ENCODE results near the gene CAMTA1. TPM values are rescaled to one million over a fixed set of nuclear protein-coding genes. Genes with fewer than 3 reads are reported as not detected.

Gene CAMTA1
- total RNA-seq, 2 experiments from 2014 or later, result 43.9 to 73.3 TPM

GRCh38 chr1:6959491-6959890 is 174.2 kb downstream of the CAMTA1 start:
- BruUV-seq (replicated peaks), result no TSS peak
- CTCF ChIA-PET (ENCODE audit: unreplicated experiment), result no interaction called here
- Histone ChIP-seq H4K20me1 (ENCODE audit: insufficient read depth, low read length) (no peaks in the 10 kb centered on the region), H3K9me3 (ENCODE audit: low read length) (no peaks in the 10 kb centered on the region), H3K4me3 (ENCODE audit: low read depth, low read length, poor library complexity, severe bottlenecking) (no peak overlapping the region), H3K4me2 (ENCODE audit: low read length) (no peak overlapping the region), H3K79me2 (ENCODE audit: insufficient read depth, low read depth, low read length) (no peaks in the 10 kb centered on the region), H3K36me3 (ENCODE audit: insufficient read depth, low read length) (no peaks in the 10 kb centered on the region), H3K4me1 (ENCODE audit: insufficient read depth, low read length, poor library complexity, severe bottlenecking) (peaks cover 5% of the 10 kb centered on the region), H3K9me2 (ENCODE audit: insufficient read depth, low read length) (no peaks in the 10 kb centered on the region), H3K27ac (ENCODE audit: low read depth, low read length, poor library complexity, severe bottlenecking) (no peak overlapping the region), H2AFZ (ENCODE audit: low read length) (no peak overlapping the region)
- POLR2A ChIA-PET, result no interaction called here
- intact Hi-C loops (cut with micrococcal nuclease; ENCODE audit: unreplicated experiment), result no loop called here
- no peak for DNase-seq (ENCODE audit: low spot score)
- no peak for TF ChIP-seq EZH2phosphoT487 (IDR thresholded peaks at IDR 0.05; ENCODE audit: borderline replicate concordance, low read depth, low read length)
- no peak for TF ChIP-seq CTCF (conservative IDR thresholded peaks at IDR 0.05; ENCODE audit: low read length)

- Histone ChIP-seq H3K27ac (ENCODE audit: low read depth, low read length, poor library complexity, severe bottlenecking) (no peak overlapping the region), H3K9me2 (ENCODE audit: insufficient read depth, low read length) (no peaks in the 10 kb centered on the region), H4K20me1 (ENCODE audit: insufficient read depth, low read length) (no peaks in the 10 kb centered on the region), H3K4me1 (ENCODE audit: insufficient read depth, low read length, poor library complexity, severe bottlenecking) (peaks cover 5% of the 10 kb centered on the region), H3K36me3 (ENCODE audit: insufficient read depth, low read length) (no peaks in the 10 kb centered on the region), H3K4me3 (ENCODE audit: low read depth, low read length, poor library complexity, severe bottlenecking) (no peak overlapping the region), H2AFZ (ENCODE audit: low read length) (no peak overlapping the region), H3K4me2 (ENCODE audit: low read length) (no peak overlapping the region), H3K79me2 (ENCODE audit: insufficient read depth, low read depth, low read length) (no peaks in the 10 kb centered on the region), H3K9me3 (ENCODE audit: low read length) (no peaks in the 10 kb centered on the region)
- BruUV-seq (replicated peaks), result no TSS peak
- ChIA-PET CTCF (ENCODE audit: unreplicated experiment) (no interaction called here), POLR2A (no interaction called here)
- TF ChIP-seq CTCF (conservative IDR thresholded peaks at IDR 0.05; ENCODE audit: low read length) (no peak), EZH2phosphoT487 (IDR thresholded peaks at IDR 0.05; ENCODE audit: borderline replicate concordance, low read depth, low read length) (no peak)
- no peak for DNase-seq (ENCODE audit: low spot score)
- intact Hi-C loops (cut with micrococcal nuclease; ENCODE audit: unreplicated experiment), result no loop called here
Observed at GRCh38 chr1:6960291-6960811, 175.1 kb downstream of the CAMTA1 start.

- no TSS peak for BruUV-seq (replicated peaks)
- intact Hi-C loops (cut with micrococcal nuclease; ENCODE audit: unreplicated experiment), result no loop called here
- DNase-seq (ENCODE audit: low spot score), result no peak
- CTCF ChIA-PET (ENCODE audit: unreplicated experiment), result no interaction called here
- no peaks in the 10 kb centered on the region for H4K20me1 ChIP-seq (ENCODE audit: insufficient read depth, low read length)
- H3K79me2 ChIP-seq (ENCODE audit: insufficient read depth, low read depth, low read length), result no peaks in the 10 kb centered on the region
- no peaks in the 10 kb centered on the region for H3K9me2 ChIP-seq (ENCODE audit: insufficient read depth, low read length)
- no peak overlapping the region for H3K27ac ChIP-seq (ENCODE audit: low read depth, low read length, poor library complexity, severe bottlenecking)
- TF ChIP-seq EZH2phosphoT487 (IDR thresholded peaks at IDR 0.05; ENCODE audit: borderline replicate concordance, low read depth, low read length) (no peak), CTCF (conservative IDR thresholded peaks at IDR 0.05; ENCODE audit: low read length) (no peak)
- no peaks in the 10 kb centered on the region for H3K9me3 ChIP-seq (ENCODE audit: low read length)
- no peak overlapping the region for H2AFZ ChIP-seq (ENCODE audit: low read length)
- peaks cover 5% of the 10 kb centered on the region for H3K4me1 ChIP-seq (ENCODE audit: insufficient read depth, low read length, poor library complexity, severe bottlenecking)
- H3K4me3 ChIP-seq (ENCODE audit: low read depth, low read length, poor library complexity, severe bottlenecking), result no peak overlapping the region
- no peaks in the 10 kb centered on the region for H3K36me3 ChIP-seq (ENCODE audit: insufficient read depth, low read length)
- POLR2A ChIA-PET, result interaction anchor here (0.5 kb wide), 1 partner anchor 197 kb away, joined by 6 read pairs; no protein-coding TSS in a partner anchor
- no peak overlapping the region for H3K4me2 ChIP-seq (ENCODE audit: low read length)
Observed at GRCh38 chr1:6960860-6961259, 175.6 kb downstream of the CAMTA1 start.
